Smooth muscle cell (in vitro differentiated cells): ENCODE measurements around the gene ME1. TPM values are rescaled to one million over a fixed set of nuclear protein-coding genes. Genes with fewer than 3 reads are reported as not detected.

Experiments
- DNase-seq: peaks from one replicate; lab custom pipeline; 2025; ENCODE audit not compliant: unreplicated experiment; lab: John Stamatoyannopoulos, UW
- H2AFZ ChIP-seq: fragments of 200-600 bp; sonication (generic); 2 replicates; pipeline ENCODE4 v1.6.0; 2016; ENCODE audit warnings: antibody characterized with exemption, low read depth, mild to moderate bottlenecking
- H3F3A ChIP-seq: fragments of 200-600 bp; sonication (generic); 2 replicates; pipeline ENCODE4 v1.6.0; 2017; ENCODE audit warnings: antibody characterized with exemption, low read depth
- H3K27ac ChIP-seq: fragments of 200-600 bp; sonication (generic); 2 replicates; pipeline ENCODE4 v1.5.1; 2016; ENCODE audit warnings: low read depth, mild to moderate bottlenecking
- H3K27me3 ChIP-seq: fragments of 200-600 bp; sonication (generic); 2 replicates; pipeline ENCODE4 v1.6.1; 2016; ENCODE audit warnings: low read depth, mild to moderate bottlenecking
- H3K36me3 ChIP-seq: fragments of 200-600 bp; sonication (generic); 2 replicates; pipeline ENCODE4 v1.5.1; 2016; ENCODE audit warnings: low read depth
- H3K4me1 ChIP-seq: fragments of 200-600 bp; sonication (generic); 2 replicates; pipeline ENCODE4 v1.5.1; 2016; ENCODE audit warnings: low read depth
- H3K4me2 ChIP-seq: fragments of 200-600 bp; sonication (generic); 2 replicates; pipeline ENCODE4 v1.6.0; 2016; ENCODE audit warnings: mild to moderate bottlenecking
- H3K4me3 ChIP-seq: fragments of 200-600 bp; sonication (generic); 2 replicates; pipeline ENCODE4 v1.5.1; 2016; ENCODE audit warnings: mild to moderate bottlenecking
- H3K79me2 ChIP-seq: fragments of 200-600 bp; sonication (generic); 2 replicates; pipeline ENCODE4 v1.6.0; 2016; ENCODE audit warnings: low read depth, mild to moderate bottlenecking
- H3K9ac ChIP-seq: fragments of 200-600 bp; sonication (generic); 2 replicates; pipeline ENCODE4 v1.6.0; 2016; ENCODE audit warnings: low read depth
- H3K9me3 ChIP-seq: fragments of 200-600 bp; sonication (generic); replicated peaks from 2 replicates; pipeline ENCODE4 v1.5.1; 2016; ENCODE audit warnings: low read depth
- H4K20me1 ChIP-seq: fragments of 200-600 bp; sonication (generic); 2 replicates; pipeline ENCODE4 v1.6.0; 2016; ENCODE audit warnings: low read depth
- whole genome bisulfite sequencing: methylation state at CpG from one replicate; pipeline ENCODE4 v1.1.7; 2016; ENCODE audit warnings: low lambda C conversion rate; 5-methylcytosine and 5-hydroxymethylcytosine counted together
- polyA plus RNA-seq: library from polyadenylated mRNA; unstranded; fragments of >200 nt; fragmentation: Nextera tagmentation; extraction: Ambion mirVana; gene quantifications from 2 replicates; pipeline ENCODE4 v1.2.1, GENCODE V29; 2016
- total RNA-seq: library from RNA; depleted of rRNA; stranded (reverse); fragments of >200 nt; gene quantifications from 2 replicates; pipeline ENCODE4 v1.2.3, GENCODE V29; 2014
- TF ChIP-seq, protein P1 (sequence below): fragments of 200-600 bp; sonication (generic); IDR thresholded peaks from 2 replicates; pipeline ENCODE4 v1.5.1; 2017; ENCODE audit warnings: borderline replicate concordance, mild to moderate bottlenecking, antibody characterized with exemption; ENCODE audit not compliant: insufficient read depth, poor library complexity, severe bottlenecking

The ME1 gene
- total and polyA plus RNA-seq, 2 experiments from 2014 or later = 32.0 to 32.4 TPM

DNA sequence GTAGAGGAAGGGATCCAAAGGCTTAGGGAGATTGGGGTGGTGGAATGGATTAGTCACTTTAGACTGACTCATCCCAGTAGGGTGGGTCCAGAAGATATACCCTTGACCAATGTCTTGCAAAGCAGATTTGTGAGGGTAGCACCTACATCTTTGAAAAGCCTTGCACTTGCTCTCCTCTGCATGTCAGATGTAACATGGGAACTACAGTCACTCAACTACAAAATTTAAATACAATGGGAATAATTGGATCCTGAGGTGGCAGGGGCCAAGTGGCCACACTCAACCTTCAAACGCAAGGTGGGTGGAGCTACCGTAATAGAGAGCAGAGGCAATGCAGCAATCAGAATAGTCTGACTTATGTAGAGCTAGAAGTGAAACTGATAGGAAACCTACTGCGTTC, 71.2 kb downstream of the ME1 start:
- WGBS = 97% methylated on average over 3 of the region's 3 CpGs

DNA sequence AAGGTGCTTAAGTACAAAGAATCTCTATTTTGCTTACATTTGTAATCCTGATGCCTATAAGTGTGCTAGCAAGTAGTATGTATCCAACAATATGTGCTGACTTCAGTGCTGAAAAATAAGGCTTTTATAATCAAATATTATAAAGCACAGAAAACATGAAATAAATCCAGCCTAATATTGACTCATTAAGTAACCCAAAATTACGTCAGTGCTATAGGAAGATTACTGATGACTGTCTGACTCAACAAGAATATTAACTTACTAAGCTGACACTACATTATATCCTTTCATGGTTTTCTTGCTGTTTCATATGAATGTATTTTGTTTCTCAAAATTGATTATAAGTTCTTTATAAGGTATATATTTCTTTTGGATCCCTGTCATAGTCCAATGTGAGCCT, 76.1 kb downstream of the ME1 start:
- WGBS = 85% methylated on average over 1 of the region's 1 CpG
- H3K9me3 ChIP-seq = no peaks in the 10 kb centered on the region
- no peaks in the 10 kb centered on the region for H3K36me3 ChIP-seq
- TF ChIP-seq, protein P1, sequence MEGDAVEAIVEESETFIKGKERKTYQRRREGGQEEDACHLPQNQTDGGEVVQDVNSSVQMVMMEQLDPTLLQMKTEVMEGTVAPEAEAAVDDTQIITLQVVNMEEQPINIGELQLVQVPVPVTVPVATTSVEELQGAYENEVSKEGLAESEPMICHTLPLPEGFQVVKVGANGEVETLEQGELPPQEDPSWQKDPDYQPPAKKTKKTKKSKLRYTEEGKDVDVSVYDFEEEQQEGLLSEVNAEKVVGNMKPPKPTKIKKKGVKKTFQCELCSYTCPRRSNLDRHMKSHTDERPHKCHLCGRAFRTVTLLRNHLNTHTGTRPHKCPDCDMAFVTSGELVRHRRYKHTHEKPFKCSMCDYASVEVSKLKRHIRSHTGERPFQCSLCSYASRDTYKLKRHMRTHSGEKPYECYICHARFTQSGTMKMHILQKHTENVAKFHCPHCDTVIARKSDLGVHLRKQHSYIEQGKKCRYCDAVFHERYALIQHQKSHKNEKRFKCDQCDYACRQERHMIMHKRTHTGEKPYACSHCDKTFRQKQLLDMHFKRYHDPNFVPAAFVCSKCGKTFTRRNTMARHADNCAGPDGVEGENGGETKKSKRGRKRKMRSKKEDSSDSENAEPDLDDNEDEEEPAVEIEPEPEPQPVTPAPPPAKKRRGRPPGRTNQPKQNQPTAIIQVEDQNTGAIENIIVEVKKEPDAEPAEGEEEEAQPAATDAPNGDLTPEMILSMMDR = no peak
- H4K20me1 ChIP-seq = no peaks in the 10 kb centered on the region
- H3K4me1 ChIP-seq = no peaks in the 10 kb centered on the region
- no peak overlapping the region for H2AFZ ChIP-seq
- H3K79me2 ChIP-seq = no peaks in the 10 kb centered on the region
- no peaks in the 10 kb centered on the region for H3K27me3 ChIP-seq
- no peak overlapping the region for H3K9ac ChIP-seq
- no peak overlapping the region for H3K27ac ChIP-seq
- no peaks in the 10 kb centered on the region for H3F3A ChIP-seq
- H3K4me3 ChIP-seq = no peak overlapping the region
- no peak for DNase-seq
- H3K4me2 ChIP-seq = no peak overlapping the region

More for the DNA sequence above, 71.2 kb downstream of the ME1 start:
- Histone ChIP-seq H3K79me2 (no peaks in the 10 kb centered on the region), H3K4me3 (no peak overlapping the region), H3K27me3 (no peaks in the 10 kb centered on the region), H3K4me1 (no peaks in the 10 kb centered on the region), H2AFZ (no peak overlapping the region), H3F3A (no peaks in the 10 kb centered on the region), H3K4me2 (no peak overlapping the region), H3K9ac (no peak overlapping the region), H3K27ac (no peak overlapping the region), H4K20me1 (no peaks in the 10 kb centered on the region), H3K36me3 (no peaks in the 10 kb centered on the region), H3K9me3 (no peaks in the 10 kb centered on the region)
- no peak for DNase-seq
- TF ChIP-seq, protein P1 = no peak

DNA sequence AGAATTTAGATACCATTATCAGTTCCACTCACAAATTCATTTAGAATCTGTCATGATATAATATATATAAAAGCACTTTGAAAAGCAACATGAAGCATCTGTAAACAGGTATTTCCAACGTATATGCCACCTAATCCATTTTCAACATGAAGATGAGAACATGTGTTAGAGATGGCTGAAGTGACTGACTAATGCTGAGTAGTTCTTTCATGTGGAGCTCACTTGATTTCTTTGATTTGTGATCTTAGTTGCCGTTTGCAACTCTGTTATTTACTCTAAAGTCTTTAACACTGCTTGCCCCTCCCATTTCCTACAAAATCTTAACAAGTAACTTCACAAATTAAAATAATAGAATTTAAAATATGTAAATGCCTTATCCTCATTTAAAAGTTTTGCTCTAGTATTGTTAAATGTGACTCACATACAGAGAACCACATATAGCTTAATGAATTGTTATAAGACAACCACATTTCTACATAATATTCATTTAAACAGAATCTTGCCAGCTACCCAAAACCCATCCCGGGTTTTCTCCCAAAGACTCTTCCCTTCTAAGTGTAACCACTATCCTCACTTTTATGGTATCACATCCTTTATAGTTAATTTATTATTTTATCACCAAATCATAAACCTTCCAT, 78.3 kb downstream of the ME1 start:
- H3K27ac ChIP-seq = no peak overlapping the region
- DNase-seq = no peak
- TF ChIP-seq, protein P1 = no peak
- no peak overlapping the region for H3K9ac ChIP-seq
- no peak overlapping the region for H3K4me2 ChIP-seq
- no peak overlapping the region for H2AFZ ChIP-seq
- no peak overlapping the region for H3K4me3 ChIP-seq
- H3K27me3 ChIP-seq = no peaks in the 10 kb centered on the region
- H3K9me3 ChIP-seq = no peaks in the 10 kb centered on the region
- H3F3A ChIP-seq = no peaks in the 10 kb centered on the region
- no peaks in the 10 kb centered on the region for H4K20me1 ChIP-seq
- H3K79me2 ChIP-seq = no peaks in the 10 kb centered on the region
- WGBS = 84% methylated on average over 3 of the region's 3 CpGs
- no peaks in the 10 kb centered on the region for H3K36me3 ChIP-seq
- H3K4me1 ChIP-seq = no peaks in the 10 kb centered on the region

DNA sequence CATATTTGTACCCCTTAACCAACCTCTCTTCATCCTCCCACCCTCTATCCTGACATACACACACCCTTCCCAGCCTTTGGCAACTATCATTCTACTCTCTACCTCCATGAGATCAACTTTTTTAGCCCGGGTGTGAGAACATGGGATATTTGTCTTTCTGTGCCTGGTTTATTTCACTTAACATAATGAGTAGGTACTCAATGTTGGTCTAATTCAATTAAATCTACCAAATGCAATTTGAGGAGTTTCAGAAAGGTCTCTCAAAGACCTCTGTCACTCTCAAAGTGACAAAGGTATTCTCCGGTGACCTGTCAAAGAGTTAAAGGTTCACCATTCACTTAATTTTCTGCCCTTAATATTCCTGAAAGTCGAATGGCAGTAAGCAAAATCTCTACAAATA, 87.7 kb downstream of the ME1 start:
- Histone ChIP-seq H3K4me1 (no peaks in the 10 kb centered on the region), H3K4me3 (no peak overlapping the region), H2AFZ (no peak overlapping the region), H3K36me3 (peaks cover 5% of the 10 kb centered on the region), H3K27me3 (no peaks in the 10 kb centered on the region), H3K27ac (no peak overlapping the region), H3K79me2 (no peaks in the 10 kb centered on the region), H3F3A (no peaks in the 10 kb centered on the region), H4K20me1 (no peaks in the 10 kb centered on the region), H3K4me2 (no peak overlapping the region), H3K9me3 (no peaks in the 10 kb centered on the region), H3K9ac (no peak overlapping the region)
- TF ChIP-seq, protein P1 = no peak
- WGBS = 97% methylated on average over 3 of the region's 3 CpGs
- no peak for DNase-seq
